HL-60 (cell line): ENCODE measurements around the gene TACC3.

Source experiments
- DNase-seq, 2 experiments: peaks; one replicate each; pipeline ENCODE4 v3.0.0-alpha.2; 2010 to 2020; ENCODE audit warnings: low read depth in 1 of 2, low spot score in 1 of 2
- H3K27ac ChIP-seq: fragments of 250-450 bp; sonication (Bioruptor Pico); replicated peaks from 2 replicates; pipeline ENCODE4 v1.5.1; 2020; ENCODE audit warnings: mild to moderate bottlenecking, moderate library complexity
- H3K27me3 ChIP-seq: fragments of 250-450 bp; sonication (Bioruptor Pico); 2 replicates; pipeline ENCODE4 v1.5.1; 2021; ENCODE audit warnings: mild to moderate bottlenecking, moderate library complexity; ENCODE audit not compliant: insufficient read depth, poor library complexity, severe bottlenecking
- H3K4me3 ChIP-seq: replicated peaks from 2 replicates; pipeline ENCODE4 v1.5.1; 2011; ENCODE audit warnings: mild to moderate bottlenecking, control low read depth, low read length; ENCODE audit not compliant: insufficient read depth
- CTCF ChIP-seq: IDR thresholded peaks from one replicate; pipeline ENCODE4 v1.5.1; 2011; ENCODE audit warnings: low read length, control low read depth, inconsistent platforms; ENCODE audit not compliant: insufficient read depth
- GABPA ChIP-seq: IDR thresholded peaks from 2 replicates; pipeline ENCODE4 v1.6.1; 2012; ENCODE audit warnings: low read depth
- POLR2AphosphoS5 ChIP-seq: IDR thresholded peaks from 2 replicates; pipeline ENCODE4 v1.6.1; 2012; ENCODE audit warnings: low read depth
- REST ChIP-seq: IDR thresholded peaks from 2 replicates; pipeline ENCODE4 v1.6.1; 2012; ENCODE audit warnings: low read depth; ENCODE audit not compliant: insufficient replicate concordance
- SPI1 ChIP-seq: IDR thresholded peaks from 2 replicates; pipeline ENCODE4 v1.6.1; 2012; ENCODE audit warnings: low read depth, mild to moderate bottlenecking, borderline replicate concordance

Gene TACC3

GRCh38 chr4:1757836-1758235, 36.5 kb downstream of the TACC3 start:
- no peak for DNase-seq
- H3K27ac ChIP-seq = no peak overlapping the region

GRCh38 chr4:1758306-1759121, 37.2 kb downstream of the TACC3 start:
- DNase-seq = peak in 1 of 2 experiments; percentile 19
- Histone ChIP-seq H3K4me3 (no peak overlapping the region), H3K27me3 (peaks cover 11% of the 10 kb centered on the region), H3K27ac (no peak overlapping the region)
- no peak for TF ChIP-seq CTCF
- TF ChIP-seq POLR2AphosphoS5 = no peak
- no peak for TF ChIP-seq SPI1
- no peak for TF ChIP-seq GABPA
- no peak for TF ChIP-seq REST

More at GRCh38 chr4:1757836-1758235, 36.5 kb downstream of the TACC3 start:
- TF ChIP-seq SPI1 = no peak
- TF ChIP-seq GABPA = no peak
- Histone ChIP-seq H3K27me3 (peaks cover 7% of the 10 kb centered on the region), H3K4me3 (no peak overlapping the region)

GRCh38 chr4:1759170-1759817, 38.0 kb downstream of the TACC3 start:
- H3K27ac ChIP-seq = no peak overlapping the region
- H3K4me3 ChIP-seq = no peak overlapping the region
- no peak for DNase-seq
- TF ChIP-seq GABPA (no peak), CTCF (no peak), SPI1 (no peak)
- peaks cover 17% of the 10 kb centered on the region for H3K27me3 ChIP-seq

- no peak overlapping the region for H3K4me3 ChIP-seq
- TF ChIP-seq CTCF (no peak), SPI1 (no peak), GABPA (no peak), POLR2AphosphoS5 (no peak), REST (no peak)
- no peak for DNase-seq
- no peak overlapping the region for H3K27ac ChIP-seq
- peaks cover 22% of the 10 kb centered on the region for H3K27me3 ChIP-seq
Measured at GRCh38 chr4:1759818-1760223, 38.5 kb downstream of the TACC3 start.
